GM19099 (cell line): ENCODE measurements around the gene SMCO1.

Source experiments
- POLR2A ChIP-seq: IDR thresholded peaks from 3 replicates; pipeline ENCODE4 v1.6.1; 2011; ENCODE audit warnings: low read depth; ENCODE audit not compliant: insufficient read length; ENCODE audit errors: extremely low read depth

The SMCO1 gene

GRCh38 chr3:196528639-196529233, 13.6 kb upstream of the SMCO1 start:
- TF ChIP-seq POLR2A: peak; percentile 81

GRCh38 chr3:196525141-196525540, 10.0 kb upstream of the SMCO1 start:
- TF ChIP-seq POLR2A: no peak

- TF ChIP-seq POLR2A: no peak
Measured at GRCh38 chr3:196524527-196524926, 9.4 kb upstream of the SMCO1 start.

GRCh38 chr3:196523841-196524240, 8.7 kb upstream of the SMCO1 start:
- TF ChIP-seq POLR2A: no peak

GRCh38 chr3:196519718-196520082, 4.6 kb upstream of the SMCO1 start:
- TF ChIP-seq POLR2A: no peak

- TF ChIP-seq POLR2A: no peak
Measured at GRCh38 chr3:196518966-196519717, 4.0 kb upstream of the SMCO1 start.

- TF ChIP-seq POLR2A: no peak
Measured at GRCh38 chr3:196517919-196518318, 2.8 kb upstream of the SMCO1 start.

- no peak for TF ChIP-seq POLR2A
Measured at GRCh38 chr3:196517162-196517800, 2.1 kb upstream of the SMCO1 start.

GRCh38 chr3:196514350-196514716, 813 bp downstream of the SMCO1 start:
- no peak for TF ChIP-seq POLR2A

- TF ChIP-seq POLR2A: no peak
Measured at GRCh38 chr3:196513697-196514349, 1.3 kb downstream of the SMCO1 start.

GRCh38 chr3:196506687-196507086, 8.5 kb downstream of the SMCO1 start:
- no peak for TF ChIP-seq POLR2A

GRCh38 chr3:196504556-196504955, 10.6 kb downstream of the SMCO1 start:
- TF ChIP-seq POLR2A: no peak

GRCh38 chr3:196503196-196504076, 11.7 kb downstream of the SMCO1 start, which contains the start of gene RNF168:
Gene RNF168, minus strand, starts transcription at chr3:196503768. Its CDS starts 595 bp downstream, at chr3:196503173.
- TF ChIP-seq POLR2A: peak; percentile 96

GRCh38 chr3:196502775-196503195, 12.4 kb downstream of the SMCO1 start:
- TF ChIP-seq POLR2A: no peak
